Cardiac muscle cell (in vitro differentiated cells and primary cell): ENCODE data around the gene CLCA2. TPM values are rescaled to one million over a fixed set of nuclear protein-coding genes. Genes with fewer than 3 reads are reported as not detected.

Source experiments
- DNase-seq, 2 donors: peaks; one replicate each; pipeline versions ENCODE4 v3.0.0 to v3.0.0-alpha.2; 2010 to 2017; ENCODE audit warnings: low read depth in 1 of 2, low spot score in 1 of 2
- H3K27ac ChIP-seq: fragments of 200-600 bp; sonication (generic); 2 replicates; pipeline ENCODE4 v1.5.1; 2016
- H3K27me3 ChIP-seq: fragments of 200-600 bp; sonication (generic); 2 replicates; pipeline ENCODE4 v1.6.0; 2016; ENCODE audit warnings: control low read depth
- H3K36me3 ChIP-seq: fragments of 200-600 bp; sonication (generic); 2 replicates; pipeline ENCODE4 v1.5.1; 2016; ENCODE audit warnings: control low read depth
- H3K4me1 ChIP-seq: fragments of 200-600 bp; sonication (generic); 2 replicates; pipeline ENCODE4 v1.8.1; 2017; ENCODE audit warnings: low read depth, mild to moderate bottlenecking, mixed run types
- H3K4me3 ChIP-seq: fragments of 200-600 bp; sonication (generic); 2 replicates; pipeline ENCODE4 v1.5.1; 2016; ENCODE audit warnings: mild to moderate bottlenecking
- H3K9me3 ChIP-seq: fragments of 200-600 bp; sonication (generic); 2 replicates; pipeline ENCODE4 v1.5.1; 2017; ENCODE audit warnings: low read depth, mild to moderate bottlenecking, control low read depth
- CTCF ChIP-seq: IDR thresholded peaks from 2 replicates; pipeline ENCODE4 v1.5.1; 2012; ENCODE audit warnings: low read depth, mild to moderate bottlenecking, low read length
- polyA plus RNA-seq: library from polyadenylated mRNA; unstranded; fragments of >200 nt; fragmentation: Nextera tagmentation; extraction: Ambion mirVana; gene quantifications from 2 replicates; pipeline ENCODE4 v1.2.1, GENCODE V29; 2016
- total RNA-seq: library from RNA; depleted of rRNA; stranded (reverse); fragments of >200 nt; gene quantifications from 2 replicates; pipeline ENCODE4 v1.2.3, GENCODE V29; 2016

Gene CLCA2
- total and polyA plus RNA-seq, 2 experiments from 2014 or later: not detected

GRCh38 chr1:86416343-86416742 lies 7.6 kb upstream of the CLCA2 start:
- Histone ChIP-seq H3K36me3 (no peaks in the 10 kb centered on the region), H3K4me1 (peaks cover 5% of the 10 kb centered on the region), H3K4me3 (no peak overlapping the region), H3K27me3 (no peaks in the 10 kb centered on the region), H3K9me3 (no peaks in the 10 kb centered on the region), H3K27ac (no peak overlapping the region)
- no peak for TF ChIP-seq CTCF
- no peak for DNase-seq

GRCh38 chr1:86419277-86419903 lies 4.6 kb upstream of the CLCA2 start:
- peak; percentile 68 for TF ChIP-seq CTCF
- Histone ChIP-seq H3K4me1 (peaks cover 14% of the 10 kb centered on the region), H3K9me3 (no peaks in the 10 kb centered on the region), H3K27me3 (no peaks in the 10 kb centered on the region), H3K36me3 (no peaks in the 10 kb centered on the region), H3K27ac (no peak overlapping the region), H3K4me3 (no peak overlapping the region)
- peak; percentile 43 to 61 for DNase-seq

GRCh38 chr1:86421601-86422280 lies 2.2 kb upstream of the CLCA2 start:
- H3K4me3 ChIP-seq: no peak overlapping the region
- no peaks in the 10 kb centered on the region for H3K9me3 ChIP-seq
- no peaks in the 10 kb centered on the region for H3K36me3 ChIP-seq
- no peak for TF ChIP-seq CTCF
- peak; percentile 15 to 59 for DNase-seq
- H3K4me1 ChIP-seq: peaks cover 14% of the 10 kb centered on the region
- no peaks in the 10 kb centered on the region for H3K27me3 ChIP-seq
- H3K27ac ChIP-seq: no peak overlapping the region

- Histone ChIP-seq H3K9me3 (no peaks in the 10 kb centered on the region), H3K27me3 (no peaks in the 10 kb centered on the region), H3K4me3 (no peak overlapping the region), H3K27ac (no peak overlapping the region), H3K36me3 (no peaks in the 10 kb centered on the region), H3K4me1 (peaks cover 14% of the 10 kb centered on the region)
- no peak for DNase-seq
- no peak for TF ChIP-seq CTCF
Measured at GRCh38 chr1:86423473-86423872, 498 bp upstream of the CLCA2 start.

GRCh38 chr1:86429122-86429725 lies 5.3 kb downstream of the CLCA2 start:
- H3K9me3 ChIP-seq: no peaks in the 10 kb centered on the region
- no peaks in the 10 kb centered on the region for H3K4me1 ChIP-seq
- H3K4me3 ChIP-seq: no peak overlapping the region
- no peaks in the 10 kb centered on the region for H3K36me3 ChIP-seq
- TF ChIP-seq CTCF: no peak
- peak in 1 of 2 donors; percentile 73 for DNase-seq
- no peaks in the 10 kb centered on the region for H3K27me3 ChIP-seq
- no peak overlapping the region for H3K27ac ChIP-seq
